ENCODE results near the gene EPS8L3. TPM values are rescaled to one million over a fixed set of nuclear protein-coding genes. Genes with fewer than 3 reads are reported as not detected.
"Not testable (repeated sequence)": the region's sequence is repeated elsewhere in the genome, so short reads cannot be mapped to it uniquely, and the experiment has no call there.

The EPS8L3 gene
- total and polyA plus RNA-seq, 2 experiments from 2014 or later = not detected

DNA sequence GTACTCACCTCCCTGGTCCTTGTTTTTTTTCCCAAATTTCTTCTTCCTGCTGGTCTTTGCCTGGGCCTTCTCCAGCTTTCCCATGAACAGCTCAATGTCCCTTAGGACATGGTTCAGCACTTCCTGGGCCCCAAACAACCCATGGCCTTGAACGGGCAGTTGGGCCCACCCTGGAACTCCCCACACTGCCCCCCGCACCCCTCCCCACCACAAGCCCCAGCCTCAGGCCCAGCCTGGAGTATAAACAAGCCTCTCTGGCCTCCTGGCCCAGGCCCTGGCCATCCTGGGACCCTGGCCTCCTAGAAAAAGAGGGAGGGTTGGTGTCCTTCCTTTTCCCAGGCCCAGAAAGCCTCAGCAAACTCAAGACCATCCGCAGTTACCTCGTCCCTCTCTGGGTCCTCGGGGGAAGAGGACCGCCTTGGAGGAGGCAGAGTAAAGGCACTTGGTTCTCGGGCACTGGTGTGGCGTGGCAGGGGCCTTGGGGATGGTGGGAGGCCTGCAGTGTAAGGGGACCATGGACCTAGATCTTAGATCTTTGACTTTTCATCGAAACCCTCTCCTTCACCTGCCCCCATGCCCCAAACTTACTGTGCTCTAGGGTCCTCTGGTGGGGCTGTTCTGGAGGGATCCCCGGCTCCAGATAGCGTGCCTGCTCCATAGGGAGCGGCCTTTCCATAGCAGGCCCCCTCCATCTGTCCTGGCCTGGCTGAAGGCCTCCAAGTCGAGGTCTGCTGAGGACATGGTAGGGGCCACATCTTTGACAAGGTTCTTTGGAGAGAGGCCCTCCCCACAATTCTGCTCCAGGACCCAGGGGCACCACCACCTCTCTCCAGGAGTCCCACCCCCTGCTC lies 5.6 kb downstream of the EPS8L3 start:
- in situ Hi-C loops (cut with MboI) = loop anchor here (10.0 kb wide), 1 partner anchor 113 kb away; no protein-coding TSS in a partner anchor
- Histone ChIP-seq H3K4me2 (ENCODE audit: unreplicated experiment) (no peak overlapping the region), H2AFZ (no peak overlapping the region), H3K9me3 (ENCODE audit: low read depth) (no peaks in the 10 kb centered on the region), H3K36me3 (ENCODE audit: low read depth) (no peaks in the 10 kb centered on the region), H3K27me3 (replicated peaks; ENCODE audit: insufficient read depth) (no peaks in the 10 kb centered on the region), H4K20me1 (ENCODE audit: insufficient read depth) (no peaks in the 10 kb centered on the region), H3K4me1 (ENCODE audit: insufficient read depth) (no peaks in the 10 kb centered on the region), H3K9ac (no peak overlapping the region), H3K4me3 (no peak overlapping the region), H3F3A (ENCODE audit: insufficient read depth) (no peaks in the 10 kb centered on the region), H3K79me2 (ENCODE audit: insufficient read depth) (no peaks in the 10 kb centered on the region), H3K27ac (no peak overlapping the region), H3K9me2 (ENCODE audit: insufficient read depth) (no peaks in the 10 kb centered on the region)
- DNase-seq = no peak
- WGBS, 2 experiments (ENCODE audit: low coverage in 1 of 2, low lambda C conversion rate in 2 of 2, missing lambda C conversion rate in 2 of 2) = 83 to 86% methylated on average over 10 to 13 of the region's 13 CpGs
- no peak for TF ChIP-seq EZH2phosphoT487 (IDR thresholded peaks at IDR 0.05; ENCODE audit: insufficient read depth, low read depth)
- no peak for TF ChIP-seq EZH2 (IDR thresholded peaks at IDR 0.05; ENCODE audit: insufficient read depth, poor library complexity, severe bottlenecking)

DNA sequence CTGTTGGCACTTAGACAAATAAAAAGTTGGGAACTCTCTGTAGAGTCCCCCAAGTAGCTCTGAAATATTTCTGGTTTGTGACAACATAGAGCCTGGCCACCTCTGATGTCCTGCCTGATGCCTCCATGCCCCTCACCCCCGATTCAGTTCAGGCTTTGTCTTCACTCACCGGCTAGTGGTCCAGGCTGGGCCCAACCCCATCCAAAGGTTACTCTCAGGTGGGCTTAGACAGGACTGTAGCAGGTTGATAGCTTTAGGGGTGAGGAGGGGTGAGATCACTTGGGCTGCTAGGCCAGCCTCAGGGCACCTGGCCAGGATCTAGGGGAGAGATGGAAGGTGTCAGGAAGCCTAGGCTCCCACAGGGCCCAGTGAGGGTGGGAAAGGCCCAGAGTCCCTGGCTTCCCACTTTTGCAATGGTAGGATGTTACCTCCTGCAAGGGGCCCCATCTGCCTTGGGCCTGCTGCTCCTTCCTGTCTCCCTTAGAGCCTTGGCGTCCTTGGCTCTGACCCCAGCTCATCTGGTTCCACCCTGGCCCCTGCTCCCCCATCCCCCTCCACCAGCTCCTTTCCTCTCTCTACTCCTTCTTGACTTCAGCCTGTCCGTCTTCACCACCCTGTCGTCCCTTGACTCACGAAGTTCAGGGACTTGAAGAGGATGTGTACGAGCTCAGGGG lies 6.7 kb downstream of the EPS8L3 start:
- Histone ChIP-seq H3K4me1 (ENCODE audit: insufficient read depth) (no peaks in the 10 kb centered on the region), H4K20me1 (ENCODE audit: insufficient read depth) (no peaks in the 10 kb centered on the region), H3K4me3 (no peak overlapping the region), H3K27me3 (replicated peaks; ENCODE audit: insufficient read depth) (no peaks in the 10 kb centered on the region), H2AFZ (no peak overlapping the region), H3K9me3 (ENCODE audit: low read depth) (no peaks in the 10 kb centered on the region), H3K36me3 (ENCODE audit: low read depth) (no peaks in the 10 kb centered on the region), H3K79me2 (ENCODE audit: insufficient read depth) (no peaks in the 10 kb centered on the region), H3F3A (ENCODE audit: insufficient read depth) (no peaks in the 10 kb centered on the region), H3K27ac (no peak overlapping the region), H3K4me2 (ENCODE audit: unreplicated experiment) (no peak overlapping the region), H3K9ac (no peak overlapping the region), H3K9me2 (ENCODE audit: insufficient read depth) (no peaks in the 10 kb centered on the region)
- in situ Hi-C loops (cut with MboI) = loop anchor here (10.0 kb wide), 1 partner anchor 112 kb away; no protein-coding TSS in a partner anchor
- 76 to 84% methylated on average over 7 of the region's 7 CpGs for WGBS, 2 experiments (ENCODE audit: low coverage in 1 of 2, low lambda C conversion rate in 2 of 2, missing lambda C conversion rate in 2 of 2)
- no peak for TF ChIP-seq EZH2phosphoT487 (IDR thresholded peaks at IDR 0.05; ENCODE audit: insufficient read depth, low read depth)
- TF ChIP-seq EZH2 (IDR thresholded peaks at IDR 0.05; ENCODE audit: insufficient read depth, poor library complexity, severe bottlenecking) = no peak
- DNase-seq = no peak

DNA sequence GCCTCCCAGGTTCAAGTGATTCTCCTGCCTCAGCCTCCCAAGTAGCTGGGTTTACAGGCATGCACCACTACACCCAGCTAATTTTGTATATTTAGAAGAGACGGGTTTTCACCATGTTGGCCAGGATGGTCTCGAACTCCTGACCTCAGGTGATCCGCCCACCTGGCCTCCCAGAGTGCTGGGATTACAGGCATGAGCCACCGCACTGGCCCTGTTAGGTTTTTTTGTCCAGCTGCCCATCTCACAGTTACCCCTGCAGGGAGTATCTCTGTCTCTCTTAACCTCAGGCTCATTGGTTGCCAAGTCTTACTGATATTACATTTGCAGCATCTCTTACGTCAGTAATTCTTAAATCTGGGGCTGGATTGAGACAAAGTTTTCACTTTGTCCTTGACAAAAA lies 7.4 kb downstream of the EPS8L3 start:
- not testable (repeated sequence) for H3K27me3 ChIP-seq (replicated peaks; ENCODE audit: insufficient read depth); H3K36me3 ChIP-seq (ENCODE audit: low read depth)

DNA sequence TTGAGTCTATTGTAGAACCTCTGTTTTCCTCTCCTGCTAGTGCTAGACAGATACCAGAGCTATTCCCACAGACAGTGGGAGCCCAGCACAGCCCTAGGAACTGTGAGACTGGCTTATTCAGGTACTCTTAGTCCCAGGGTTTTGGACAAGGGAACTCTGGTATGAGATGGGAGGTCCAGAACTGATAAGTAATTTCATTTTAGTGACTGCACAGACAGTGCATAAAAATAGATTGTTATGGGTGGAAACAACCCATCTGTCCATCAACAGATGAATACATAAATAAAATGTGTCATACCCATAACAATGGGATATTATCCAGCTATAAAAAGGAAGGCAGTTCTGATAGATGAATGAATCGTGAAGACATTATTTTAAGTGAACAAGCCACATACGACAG lies 9.0 kb downstream of the EPS8L3 start:
- 73 to 75% methylated on average over 2 of the region's 2 CpGs for WGBS, 2 experiments (ENCODE audit: low coverage in 1 of 2, low lambda C conversion rate in 2 of 2, missing lambda C conversion rate in 2 of 2)
- in situ Hi-C loops (cut with MboI) = loop anchor here (10.0 kb wide), 1 partner anchor 110 kb away; no protein-coding TSS in a partner anchor

More for the DNA sequence above, 7.4 kb downstream of the EPS8L3 start:
- H3K4me3 ChIP-seq; DNase-seq; H3K9me2 ChIP-seq (ENCODE audit: insufficient read depth); H3K79me2 ChIP-seq (ENCODE audit: insufficient read depth); H2AFZ ChIP-seq; H3K4me1 ChIP-seq (ENCODE audit: insufficient read depth); H3K9ac ChIP-seq; H3K9me3 ChIP-seq (ENCODE audit: low read depth); H3K27ac ChIP-seq; H3K4me2 ChIP-seq (ENCODE audit: unreplicated experiment); H3F3A ChIP-seq (ENCODE audit: insufficient read depth); H4K20me1 ChIP-seq (ENCODE audit: insufficient read depth): not testable (repeated sequence)
- in situ Hi-C loops (cut with MboI) = loop anchor here (10.0 kb wide), 1 partner anchor 112 kb away; no protein-coding TSS in a partner anchor
- WGBS, 2 experiments (ENCODE audit: low coverage in 1 of 2, low lambda C conversion rate in 2 of 2, missing lambda C conversion rate in 2 of 2) = 83 to 95% methylated on average over 5 of the region's 5 CpGs

More for the DNA sequence above, 9.0 kb downstream of the EPS8L3 start:
- Histone ChIP-seq H3K4me1 (ENCODE audit: insufficient read depth) (no peaks in the 10 kb centered on the region), H3K79me2 (ENCODE audit: insufficient read depth) (no peaks in the 10 kb centered on the region), H3F3A (ENCODE audit: insufficient read depth) (no peaks in the 10 kb centered on the region), H3K4me3 (no peak overlapping the region), H3K36me3 (ENCODE audit: low read depth) (no peaks in the 10 kb centered on the region), H3K9ac (no peak overlapping the region), H3K27ac (no peak overlapping the region), H4K20me1 (ENCODE audit: insufficient read depth) (no peaks in the 10 kb centered on the region), H3K4me2 (ENCODE audit: unreplicated experiment) (no peak overlapping the region), H3K9me2 (ENCODE audit: insufficient read depth) (no peaks in the 10 kb centered on the region), H3K27me3 (replicated peaks; ENCODE audit: insufficient read depth) (peaks cover under 1% of the 10 kb centered on the region; the same call in 1 of the 2 replicates), H3K9me3 (ENCODE audit: low read depth) (no peaks in the 10 kb centered on the region), H2AFZ (no peak overlapping the region)
- no peak for TF ChIP-seq EZH2 (IDR thresholded peaks at IDR 0.05; ENCODE audit: insufficient read depth, poor library complexity, severe bottlenecking)
- TF ChIP-seq EZH2phosphoT487 (IDR thresholded peaks at IDR 0.05; ENCODE audit: insufficient read depth, low read depth) = no peak
- DNase-seq = no peak

Data from GM23248 (cell line).